H1 (cell line): Measurements from ENCODE around the gene RNF182. TPM values are rescaled to one million over a fixed set of nuclear protein-coding genes. Genes with fewer than 3 reads are reported as not detected.

ENCODE experiments used
- EGR1 ChIP-seq: IDR thresholded peaks from 2 replicates; pipeline ENCODE4 v1.6.1; 2011; ENCODE audit warnings: low read depth, low read length, borderline replicate concordance
- KDM1A ChIP-seq: fragments of 200-600, 300-600 bp; sonication (generic); IDR thresholded peaks from 2 replicates; pipeline ENCODE4 v1.7.1; 2016; ENCODE audit warnings: mild to moderate bottlenecking, low read length, borderline replicate concordance
- polyA plus RNA-seq, 7 experiments: library from polyadenylated mRNA; depleted of rRNA in 3 of 7; stranded (reverse) in 5 of 7; unstranded in 2 of 7; fragments of >200 nt in 5 of 7; fragments of 200-250 nt in 2 of 7; gene quantifications; 1 replicate in 5 of 7; 2 replicates in 1 of 7; 4 replicates in 1 of 7; pipeline versions ENCODE4 v1.2.1 to v1.2.3, GENCODE V29; 2011 to 2013; ENCODE audit warnings: missing spikeins in 2 of 7, mixed read lengths in 2 of 7
- total RNA-seq: library from RNA; stranded (reverse); fragmentation: NEBNext Ultra II Directional; extraction: Animal tissue kit (Norgen Biotek cat#: 25700); gene quantifications from 2 replicates; pipeline ENCODE4 v1.2.1, GENCODE V29; 2021

RNF182 gene
- total and polyA plus RNA-seq, 2 of the 8 experiments (the other 6 are each of a cell fraction or from before 2014, with no cell fraction given), result 6.2 to 10.7 TPM

- no peak for TF ChIP-seq EGR1
- TF ChIP-seq KDM1A, result no peak
- TF ChIP-seq, all 59 proteins: peak for 0
These were observed 79.5 kb downstream of the RNF182 start (continued) for GRCh38 chr6:14004258-14004657.
